Measurements from ENCODE around the gene IMPG1.

DNA sequence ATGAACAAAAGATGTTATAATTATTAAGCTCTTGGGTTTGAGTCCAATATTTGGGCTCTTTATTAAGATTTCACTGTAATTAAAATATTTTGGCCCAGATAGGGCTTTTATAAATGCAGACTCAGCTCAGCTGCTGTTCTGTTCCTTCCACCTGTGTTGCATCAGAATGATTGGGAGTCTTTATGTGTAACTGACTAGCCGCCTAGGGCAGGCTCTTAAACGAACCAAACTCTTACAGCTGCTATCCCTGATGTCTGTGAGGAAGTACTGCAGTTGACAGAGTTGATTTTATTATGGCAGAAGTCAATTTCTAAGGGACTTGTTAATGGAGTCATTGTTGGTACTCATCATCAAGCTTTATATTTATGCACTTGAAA lies 178.7 kb downstream of the IMPG1 start:
- TF ChIP-seq, protein P1, sequence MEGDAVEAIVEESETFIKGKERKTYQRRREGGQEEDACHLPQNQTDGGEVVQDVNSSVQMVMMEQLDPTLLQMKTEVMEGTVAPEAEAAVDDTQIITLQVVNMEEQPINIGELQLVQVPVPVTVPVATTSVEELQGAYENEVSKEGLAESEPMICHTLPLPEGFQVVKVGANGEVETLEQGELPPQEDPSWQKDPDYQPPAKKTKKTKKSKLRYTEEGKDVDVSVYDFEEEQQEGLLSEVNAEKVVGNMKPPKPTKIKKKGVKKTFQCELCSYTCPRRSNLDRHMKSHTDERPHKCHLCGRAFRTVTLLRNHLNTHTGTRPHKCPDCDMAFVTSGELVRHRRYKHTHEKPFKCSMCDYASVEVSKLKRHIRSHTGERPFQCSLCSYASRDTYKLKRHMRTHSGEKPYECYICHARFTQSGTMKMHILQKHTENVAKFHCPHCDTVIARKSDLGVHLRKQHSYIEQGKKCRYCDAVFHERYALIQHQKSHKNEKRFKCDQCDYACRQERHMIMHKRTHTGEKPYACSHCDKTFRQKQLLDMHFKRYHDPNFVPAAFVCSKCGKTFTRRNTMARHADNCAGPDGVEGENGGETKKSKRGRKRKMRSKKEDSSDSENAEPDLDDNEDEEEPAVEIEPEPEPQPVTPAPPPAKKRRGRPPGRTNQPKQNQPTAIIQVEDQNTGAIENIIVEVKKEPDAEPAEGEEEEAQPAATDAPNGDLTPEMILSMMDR (IDR thresholded peaks at IDR 0.05): no peak
- TF ChIP-seq POLR2A (IDR thresholded peaks at IDR 0.05) (no peak), EP300 (IDR thresholded peaks at IDR 0.05) (no peak)
